GM18508 (cell line): Measurements from ENCODE around the gene AP3D1.

ENCODE experiments used
- ATAC-seq: cut with Tn5 transposase; IDR thresholded peaks from one replicate; pipeline ENCODE4 v1.9.1; 2021; ENCODE audit warnings: moderate number of reproducible peaks; ENCODE audit not compliant: insufficient read depth, unreplicated experiment

The AP3D1 gene

DNA sequence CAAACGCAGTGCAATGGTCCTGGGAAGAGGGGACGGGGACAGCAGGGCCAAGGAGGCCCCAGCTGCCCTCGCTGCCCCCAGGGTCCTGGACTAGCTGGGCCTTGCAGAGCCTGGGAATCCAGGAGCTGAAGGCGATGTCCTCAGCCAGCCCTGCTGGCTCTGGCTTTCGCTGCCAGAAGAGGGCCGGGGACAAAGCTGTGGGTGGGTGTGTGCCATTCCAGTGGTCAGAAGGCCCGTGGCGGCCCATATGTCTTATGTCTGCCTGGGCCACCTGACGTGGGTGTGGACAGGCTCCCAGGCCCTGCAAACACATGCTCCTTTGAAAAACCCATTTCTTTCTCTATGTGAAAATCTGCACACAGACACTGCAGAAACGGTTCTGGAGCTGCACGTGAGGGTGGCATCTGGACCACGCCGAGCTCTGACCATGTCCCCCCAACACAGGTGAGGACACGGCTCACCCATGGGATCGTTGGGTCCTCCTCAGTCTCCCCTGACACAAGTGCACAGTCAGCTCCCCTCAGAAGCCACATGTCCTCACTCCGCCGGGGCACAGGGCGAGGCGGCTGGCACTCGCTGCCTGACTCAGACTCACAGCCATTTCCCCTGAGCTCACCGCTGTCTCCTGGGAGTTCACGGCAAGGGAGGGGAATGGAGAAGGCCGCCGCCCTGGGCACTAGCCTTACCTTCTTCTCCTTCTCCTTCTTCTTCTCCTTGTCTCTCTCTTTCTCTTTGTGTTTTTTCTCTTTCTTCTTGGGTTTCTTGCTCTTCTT, 37.7 kb downstream of the AP3D1 start:
- no peak for ATAC-seq

DNA sequence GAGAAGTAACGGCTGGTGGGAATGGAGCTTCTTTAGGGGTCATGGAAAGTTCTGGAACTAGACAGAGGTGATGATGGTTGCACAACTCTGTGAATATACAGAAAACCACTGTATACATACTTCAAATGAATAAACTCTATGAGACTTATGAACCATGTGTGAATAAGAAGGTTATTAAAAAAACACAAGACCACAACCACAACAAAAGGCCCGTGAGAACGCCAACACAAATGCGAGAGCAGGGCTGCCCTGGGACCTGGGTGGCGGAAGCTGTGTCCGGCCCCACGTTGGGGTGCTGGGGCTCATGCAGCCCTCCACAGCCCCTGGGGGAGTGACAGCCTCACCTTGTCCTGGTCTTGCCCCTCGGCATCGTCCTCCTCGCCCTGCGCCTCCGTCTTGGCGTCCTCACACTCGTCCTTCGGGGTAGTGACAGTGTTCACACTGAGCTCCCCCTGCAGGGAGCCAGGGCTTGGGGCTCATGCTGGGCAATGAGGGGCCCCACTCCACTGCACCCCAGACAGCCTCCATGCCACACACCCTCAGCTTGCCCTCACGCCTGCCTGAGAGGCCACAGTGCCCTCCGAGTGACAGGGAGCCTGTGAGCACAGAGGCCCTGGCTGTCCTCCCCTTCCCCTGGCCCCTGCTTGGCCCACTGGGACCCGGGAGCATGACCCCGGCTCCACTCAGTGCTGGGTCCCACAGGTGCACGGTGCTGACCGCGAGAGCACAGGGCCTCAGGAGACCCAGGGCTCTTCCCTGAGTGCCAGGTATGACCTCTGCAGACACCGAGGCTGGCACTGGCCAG, 38.6 kb downstream of the AP3D1 start:
- no peak for ATAC-seq

DNA sequence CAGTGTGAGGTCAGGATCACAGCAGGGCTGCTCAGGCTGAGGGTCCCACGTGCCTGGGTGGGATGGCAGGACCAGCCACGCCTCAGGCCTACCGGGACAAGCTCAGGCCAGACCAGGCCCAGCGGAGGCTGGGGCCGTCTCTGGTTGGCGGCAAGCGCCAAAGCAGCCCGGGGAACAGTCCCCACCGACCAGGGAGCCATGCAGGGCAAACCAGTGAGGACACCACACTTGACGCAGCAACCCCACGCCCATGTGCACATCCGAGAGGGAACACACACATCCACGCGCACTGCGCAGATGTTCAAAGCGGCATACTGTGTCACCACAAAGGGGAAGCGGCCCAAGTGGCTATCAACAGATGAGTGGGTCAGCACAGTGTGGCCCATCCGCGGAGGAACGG, 39.5 kb downstream of the AP3D1 start:
- ATAC-seq, result no peak

DNA sequence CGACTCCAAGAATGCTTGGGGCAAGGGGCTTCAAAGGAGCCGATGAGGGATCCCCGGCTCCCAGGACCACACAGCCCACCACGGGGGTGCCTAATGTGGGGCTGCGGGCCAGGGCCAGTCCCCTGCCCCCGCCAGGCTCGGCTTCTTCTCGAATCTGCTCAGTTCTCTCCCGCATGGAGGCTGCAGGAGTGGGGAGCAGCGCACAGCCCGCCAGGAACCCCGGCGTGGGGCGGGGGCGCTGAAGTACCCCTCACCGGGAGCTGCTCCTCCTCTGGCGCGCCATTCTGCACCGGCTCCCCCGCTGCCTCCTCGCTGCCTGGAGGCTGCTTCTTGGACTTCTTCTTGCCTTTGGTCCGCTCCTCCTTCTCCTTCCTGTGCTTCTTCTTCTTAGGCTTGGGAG, 39.9 kb downstream of the AP3D1 start:
- ATAC-seq, result no peak

DNA sequence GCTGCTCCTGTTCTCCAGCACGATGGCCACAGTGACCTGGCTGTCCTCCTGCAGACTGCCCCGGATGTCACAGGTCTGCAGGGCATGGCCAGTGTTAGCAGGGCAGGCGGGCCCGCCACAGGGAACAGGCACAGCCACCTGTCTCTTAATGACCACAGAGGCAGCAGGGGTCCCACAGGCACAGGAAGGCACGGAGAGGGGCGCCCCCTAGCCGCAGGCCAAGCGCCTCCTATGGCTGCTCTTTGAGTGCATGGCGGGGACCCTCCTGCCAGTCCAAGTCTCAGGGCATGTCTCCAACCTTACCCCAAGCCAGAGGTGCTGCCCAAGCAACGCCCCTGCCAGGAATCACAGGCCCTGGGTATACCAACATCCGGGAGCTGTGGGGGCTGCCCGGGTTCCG, 40.5 kb downstream of the AP3D1 start:
- no peak for ATAC-seq

DNA sequence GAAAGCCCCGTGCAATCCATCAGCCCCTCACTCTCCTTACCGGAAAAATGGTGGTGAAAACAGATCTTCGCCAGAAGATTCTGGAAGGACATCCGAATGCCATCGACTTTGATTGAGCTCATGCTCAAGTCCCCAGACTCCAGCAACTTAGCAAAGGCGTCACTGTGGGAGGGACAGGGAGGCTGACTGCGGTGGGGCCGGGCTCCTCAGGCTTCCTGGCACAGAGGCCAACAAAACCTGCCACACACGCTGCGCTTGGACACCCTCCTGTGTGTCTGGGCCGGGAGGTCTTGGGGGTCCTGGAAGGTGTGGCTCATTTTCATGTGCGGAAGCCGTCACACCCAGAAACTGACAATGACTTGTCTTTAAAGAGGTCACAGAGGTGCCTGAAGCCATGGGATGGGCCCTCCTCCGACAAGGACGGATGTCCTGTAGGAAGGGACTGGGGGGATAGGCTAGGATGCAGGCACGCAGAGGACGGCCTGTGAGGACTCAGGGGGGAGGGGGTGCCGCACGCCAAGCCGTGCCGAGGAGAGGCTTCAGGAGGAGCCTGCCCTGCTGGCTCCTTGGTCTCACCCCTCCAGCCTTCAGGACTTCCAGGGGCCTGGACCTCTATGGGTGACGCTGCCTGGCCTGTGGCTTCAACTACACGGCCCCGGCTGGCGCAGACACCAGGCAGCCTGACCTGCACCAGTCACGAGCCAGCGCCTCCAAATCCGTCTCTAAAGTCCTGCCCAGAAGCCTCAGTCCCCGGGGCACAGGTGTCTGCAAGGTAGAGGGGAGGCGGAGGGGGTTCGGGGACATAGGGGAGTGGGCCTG, 42.1 kb downstream of the AP3D1 start:
- no peak for ATAC-seq

DNA sequence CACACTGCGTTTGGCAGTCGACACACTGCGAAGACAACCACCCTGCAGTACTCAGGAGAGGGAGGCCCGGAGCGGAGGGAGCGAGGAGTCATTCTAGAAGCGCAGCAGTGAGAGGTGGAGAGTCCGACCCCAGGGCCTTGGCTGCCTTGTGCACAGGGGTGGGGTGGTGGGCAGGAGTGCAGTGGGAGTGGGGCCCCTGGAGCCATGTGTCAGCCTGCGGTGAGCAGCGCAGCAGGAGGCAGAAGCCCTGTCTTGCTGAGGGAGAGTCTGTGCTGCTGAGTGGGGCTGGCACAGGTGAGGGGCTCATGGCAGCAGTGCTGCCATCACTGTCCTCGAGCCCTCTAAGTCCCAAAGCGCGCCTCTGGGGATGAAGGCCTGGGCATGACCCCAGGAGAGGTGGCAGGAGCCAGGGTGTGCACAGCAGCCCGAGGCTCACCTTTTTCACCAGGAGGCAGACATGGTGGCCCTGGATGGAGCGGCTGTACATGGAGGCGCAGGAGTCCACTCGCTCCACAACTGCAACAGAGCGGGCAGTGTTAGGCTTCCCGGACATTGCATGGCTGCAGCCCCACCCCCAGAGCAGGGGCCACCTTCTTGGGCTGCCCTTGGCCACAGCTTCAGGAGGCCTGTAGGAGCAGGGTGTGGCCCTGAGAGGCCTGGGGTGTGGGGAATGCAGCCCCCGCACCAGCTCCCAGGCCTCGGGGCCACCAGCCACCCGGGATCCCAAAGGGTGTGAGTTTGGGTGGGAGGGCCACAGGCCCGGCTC, 42.9 kb downstream of the AP3D1 start:
- no peak for ATAC-seq

DNA sequence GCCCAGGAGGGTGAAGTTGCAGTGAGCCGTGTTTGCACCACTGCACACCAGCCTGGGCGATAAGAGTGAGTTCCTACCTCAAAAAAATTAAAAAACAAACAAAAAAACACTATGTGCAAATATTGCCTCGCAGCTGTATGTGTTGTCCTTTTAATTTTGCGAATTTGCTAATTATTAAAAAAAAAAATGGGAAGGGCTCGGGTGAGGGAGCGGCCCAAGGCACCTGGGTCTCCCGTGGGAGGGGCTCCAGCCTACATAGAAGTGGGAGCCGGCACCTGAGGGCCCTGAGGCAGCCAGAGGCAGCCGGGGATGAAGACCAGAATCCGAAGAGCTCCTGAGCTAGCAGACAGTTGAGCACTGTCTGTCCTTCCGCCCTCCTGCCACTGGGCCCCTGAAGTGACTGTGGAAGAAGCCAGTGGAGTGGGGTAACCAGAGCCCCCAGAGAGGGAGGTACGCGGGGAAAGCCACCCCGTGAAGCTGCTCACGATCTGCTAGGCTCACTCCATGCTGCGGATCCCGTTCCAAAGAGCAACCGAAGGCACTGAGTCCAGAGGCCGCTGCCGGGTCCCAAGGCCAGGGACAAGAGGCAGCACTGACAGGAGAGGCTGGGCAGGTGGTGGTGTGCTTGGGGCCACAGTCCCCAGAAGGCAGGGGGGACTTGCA, 48.2 kb downstream of the AP3D1 start:
- ATAC-seq, result no peak

DNA sequence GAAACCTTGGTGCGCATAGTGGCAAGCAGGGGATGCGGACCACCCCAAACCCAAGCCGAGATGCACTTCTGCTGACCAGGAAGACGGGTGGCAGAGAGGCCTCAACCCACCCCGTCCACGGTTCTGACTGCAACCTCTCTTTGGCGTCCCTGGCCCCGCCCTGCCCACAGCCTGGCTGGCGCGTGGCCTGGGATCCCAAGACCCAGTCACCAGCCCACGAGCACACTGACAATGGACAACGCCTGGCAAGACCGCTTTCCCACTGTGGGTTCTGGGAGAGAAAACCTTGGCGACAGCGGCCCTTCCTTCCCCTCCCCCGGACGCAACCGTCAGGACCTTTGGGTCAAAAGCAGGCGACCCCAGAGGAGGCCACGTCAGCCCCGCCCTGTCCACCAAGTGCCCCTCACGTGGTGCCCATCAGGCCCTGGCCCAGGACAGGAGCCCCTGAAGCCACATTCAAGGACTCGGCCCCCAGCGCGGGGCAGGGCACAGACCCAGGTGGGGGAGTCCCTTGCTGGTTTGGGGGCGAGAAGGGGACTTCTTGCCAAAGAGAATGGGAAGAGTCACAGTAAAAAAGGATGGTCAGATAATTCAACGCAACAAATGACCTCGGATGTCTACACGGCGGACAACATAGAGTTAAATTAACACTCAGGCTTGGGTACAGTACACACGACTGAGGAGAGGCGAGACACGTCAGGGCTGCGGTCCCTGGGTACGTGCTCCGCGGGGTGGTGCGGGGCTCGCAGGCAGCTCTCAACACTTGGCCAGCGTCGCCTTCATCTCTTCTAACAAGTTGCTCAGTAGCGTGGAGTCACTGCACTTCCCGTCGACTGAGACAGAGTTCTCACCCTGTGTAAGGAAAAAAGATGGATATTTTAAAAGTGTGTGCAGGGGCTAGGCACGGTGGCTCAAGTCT, 49.7 kb downstream of the AP3D1 start:
- no peak for ATAC-seq

DNA sequence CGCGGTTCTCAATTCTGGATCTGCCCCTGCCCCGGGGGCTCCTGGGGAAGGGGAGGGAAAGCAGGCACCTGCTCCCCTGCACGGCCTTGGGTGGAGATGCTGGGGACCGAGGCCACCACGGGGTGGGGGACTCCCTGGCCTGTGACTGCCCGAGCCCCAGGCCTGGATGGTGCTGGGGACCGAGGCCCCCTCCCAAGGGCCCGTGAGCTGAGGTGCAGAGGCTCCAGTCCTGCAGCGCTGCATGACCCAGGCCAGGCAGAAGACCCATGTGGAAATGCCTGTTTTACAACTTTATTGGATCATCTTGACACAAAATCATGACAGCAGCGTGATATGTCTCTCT, 50.7 kb downstream of the AP3D1 start:
- ATAC-seq, result no peak

DNA sequence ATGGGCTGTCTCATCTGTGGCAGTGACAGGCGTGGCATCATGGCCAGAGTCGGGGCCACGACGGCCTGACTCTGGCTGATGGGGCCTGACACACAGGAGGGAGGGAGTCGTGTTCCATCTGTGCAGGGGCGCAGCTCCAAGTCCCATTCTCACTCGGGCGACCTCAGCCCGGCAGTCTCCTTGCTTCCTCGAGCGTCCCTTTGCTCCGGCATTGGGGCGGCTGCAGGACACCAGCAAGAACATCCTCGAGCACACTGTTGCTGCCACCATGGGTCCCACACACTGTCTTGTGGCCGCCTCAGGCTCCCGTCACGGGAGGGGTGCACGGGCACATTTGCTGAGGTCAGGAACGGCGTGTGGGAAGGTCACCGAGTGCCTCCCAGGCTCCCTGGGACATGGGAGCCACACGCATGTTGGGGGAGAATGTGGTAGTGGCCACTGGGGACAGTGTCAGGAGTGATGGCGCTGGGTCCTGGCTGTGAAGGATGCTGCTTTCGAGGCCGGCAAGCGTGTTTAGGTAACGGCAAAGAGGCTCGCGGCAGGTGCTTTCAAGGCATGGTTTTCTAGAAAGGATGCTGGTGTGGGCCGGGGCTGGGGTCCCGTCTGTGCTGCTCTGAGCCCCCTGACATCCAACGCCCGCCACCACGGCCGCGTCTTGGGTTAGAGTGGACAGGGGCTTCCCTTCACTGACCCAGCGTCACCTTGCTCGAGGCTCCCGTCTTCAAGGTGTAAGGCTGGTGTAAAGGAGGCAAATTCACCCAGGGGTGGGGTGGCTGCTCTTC, 51.2 kb downstream of the AP3D1 start:
- no peak for ATAC-seq

DNA sequence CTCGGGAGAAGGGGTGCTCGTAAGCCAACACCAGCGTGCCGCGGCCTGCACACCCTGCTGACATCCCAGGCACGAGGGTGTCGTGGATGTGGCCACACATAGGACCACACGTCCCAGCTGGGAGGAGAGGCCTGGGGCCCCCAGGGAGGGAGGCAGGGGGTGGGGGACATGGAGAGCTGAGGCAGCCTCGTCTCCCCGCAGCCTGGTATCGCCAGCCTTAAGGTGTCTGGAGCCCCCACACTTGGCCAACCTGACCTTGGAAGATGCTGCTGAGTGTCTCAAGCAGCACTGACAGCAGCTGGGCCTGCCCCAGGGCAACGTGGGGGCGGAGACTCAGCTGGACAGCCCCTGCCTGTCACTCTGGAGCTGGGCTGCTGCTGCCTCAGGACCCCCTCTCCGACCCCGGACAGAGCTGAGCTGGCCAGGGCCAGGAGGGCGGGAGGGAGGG, 52.3 kb downstream of the AP3D1 start:
- ATAC-seq, result no peak

DNA sequence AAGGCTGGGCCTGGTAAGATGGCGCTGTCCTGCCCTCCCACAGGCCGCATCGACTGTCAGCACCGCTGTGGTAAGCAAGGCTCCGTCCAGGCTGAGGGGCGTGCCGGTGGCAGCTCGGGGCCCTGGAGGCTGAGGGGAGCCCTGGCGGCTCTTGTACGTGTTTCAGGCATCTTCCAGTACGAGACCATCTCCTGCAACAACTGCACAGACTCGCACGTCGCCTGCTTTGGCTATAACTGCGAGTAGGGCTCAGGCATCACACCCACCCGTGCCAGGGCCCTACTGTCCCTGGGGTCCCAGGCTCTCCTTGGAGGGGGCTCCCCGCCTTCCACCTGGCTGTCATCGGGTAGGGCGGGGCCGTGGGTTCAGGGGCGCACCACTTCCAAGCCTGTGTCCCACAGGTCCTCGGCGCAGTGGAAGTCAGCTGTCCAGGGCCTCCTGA, 53.5 kb downstream of the AP3D1 start:
- no peak for ATAC-seq

DNA sequence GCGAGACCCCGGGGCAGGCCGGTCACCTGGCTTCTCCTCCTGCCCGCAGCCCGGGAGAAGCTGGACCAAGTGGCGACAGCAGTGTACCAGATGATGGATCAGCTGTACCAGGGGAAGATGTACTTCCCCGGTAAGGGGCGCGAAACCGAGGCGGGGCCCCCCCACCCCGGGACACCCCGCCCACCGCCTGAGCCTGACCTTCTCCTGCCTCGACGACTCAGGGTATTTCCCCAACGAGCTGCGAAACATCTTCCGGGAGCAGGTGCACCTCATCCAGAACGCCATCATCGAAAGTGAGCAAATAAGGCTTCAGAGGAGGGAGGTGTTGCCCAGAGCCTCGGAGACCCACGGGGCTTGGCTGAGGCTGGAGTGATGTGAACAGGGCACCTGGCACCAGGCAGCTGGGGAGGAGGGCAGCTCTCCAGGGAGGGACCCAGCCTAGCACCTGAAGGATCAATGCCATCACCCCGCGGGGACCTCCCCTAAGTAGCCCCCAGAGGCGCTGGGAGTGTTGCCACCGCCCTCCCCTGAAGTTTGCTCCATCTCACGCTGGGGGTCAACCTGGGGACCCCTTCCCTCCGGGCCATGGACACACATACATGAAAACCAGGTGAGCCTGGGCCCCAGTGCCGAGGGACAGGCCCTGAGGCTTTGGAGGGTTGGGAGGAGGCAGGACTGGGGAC, 54.0 kb downstream of the AP3D1 start:
- ATAC-seq, result no peak

DNA sequence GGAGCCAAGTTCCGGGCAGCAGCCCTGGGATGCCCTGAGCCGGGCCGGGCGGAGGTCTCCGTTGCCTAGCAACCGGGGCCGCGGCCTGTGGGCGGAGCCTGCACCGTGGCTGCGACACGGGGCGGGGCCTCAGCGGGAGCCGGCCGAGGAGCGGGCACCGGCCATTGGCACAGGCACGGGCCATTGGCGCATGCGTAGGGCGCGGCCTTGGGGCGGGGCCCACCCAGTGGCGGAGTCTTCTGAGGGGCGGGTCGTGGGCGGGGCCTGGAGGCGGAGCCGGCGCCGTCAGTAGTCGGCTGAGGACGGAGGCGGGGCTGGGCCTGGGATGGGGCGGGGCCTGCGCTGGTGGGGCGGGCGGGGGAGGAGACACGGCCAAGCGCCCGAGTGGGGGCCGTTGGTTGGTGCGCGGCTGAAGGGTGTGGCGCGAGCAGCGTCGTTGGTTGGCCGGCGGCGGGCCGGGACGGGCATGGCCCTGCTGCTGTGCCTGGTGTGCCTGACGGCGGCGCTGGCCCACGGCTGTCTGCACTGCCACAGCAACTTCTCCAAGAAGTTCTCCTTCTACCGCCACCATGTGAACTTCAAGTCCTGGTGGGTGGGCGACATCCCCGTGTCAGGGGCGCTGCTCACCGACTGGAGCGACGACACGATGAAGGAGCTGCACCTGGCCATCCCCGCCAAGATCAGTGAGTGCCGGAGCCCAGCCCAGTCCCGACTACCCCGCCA, 54.7 kb downstream of the AP3D1 start, which contains the start of gene IZUMO4:
Gene IZUMO4, plus strand, starts transcription at position 436 of the 723 bp plus-strand sequence. Its CDS starts 31 bp downstream, at position 467.
- ATAC-seq, result peak; percentile 29

DNA sequence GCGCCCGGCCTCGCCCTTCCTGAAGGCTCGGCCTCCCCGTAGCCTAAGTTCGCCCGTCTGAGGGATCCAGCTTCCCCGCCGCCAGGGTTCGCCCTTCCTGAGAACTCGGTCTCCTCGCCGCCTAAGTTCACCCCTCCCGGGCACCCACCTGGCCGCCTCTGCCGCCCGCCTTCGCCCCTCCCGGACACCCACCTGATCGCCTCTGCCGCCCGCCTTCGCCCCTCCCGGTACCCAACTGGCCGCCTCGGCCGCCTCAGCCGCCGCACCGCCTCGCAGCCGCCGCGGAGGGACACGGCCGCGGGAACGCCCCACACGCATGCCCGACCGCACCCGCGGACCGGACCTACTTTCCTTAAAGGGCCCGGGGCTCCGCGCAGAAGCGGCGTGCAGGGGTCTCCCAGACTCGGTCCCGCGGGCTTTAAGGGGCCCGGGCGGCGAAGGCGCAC, 55.3 kb downstream of the AP3D1 start, which contains the start of gene MOB3A:
Gene MOB3A, minus strand, starts transcription at position 293 of the 446 bp plus-strand sequence. CDS start 17,766 bp downstream, outside the sequence.
- peak; percentile 13 for ATAC-seq
